ENCODE measurements around the gene AGBL3.

- TF ChIP-seq CBX8 (IDR thresholded peaks at IDR 0.05; ENCODE audit: borderline replicate concordance, low read depth, low read length) (no peak), SIX5 (IDR thresholded peaks at IDR 0.05; ENCODE audit: low read depth, low read length) (no peak), CTCF (IDR thresholded peaks at IDR 0.05; ENCODE audit: control extremely low read depth in 1 of 3, insufficient read depth in 1 of 3, low read depth in 1 of 3, low read length in 3 of 3) (no peak)
Measured at GRCh38 chr7:135095450-135095849, 109.1 kb downstream of the AGBL3 start.

All from H1 (cell line).